Muscle of leg (tissue), 11 donors: ENCODE data around the gene OR51B5. TPM values are rescaled to one million over a fixed set of nuclear protein-coding genes. Genes with fewer than 3 reads are reported as not detected.
"Not testable (repeated sequence)": the region's sequence is repeated elsewhere in the genome, so short reads cannot be mapped to it uniquely, and the experiment has no call there.

Experiments
- DNase-seq: peaks from one replicate; pipeline ENCODE4 v3.0.0; 2013
- H3K27ac ChIP-seq: one replicate; pipeline ENCODE4 v1.5.1; 2013; ENCODE audit warnings: mild to moderate bottlenecking, low read length, control low read depth
- H3K27me3 ChIP-seq: one replicate; pipeline ENCODE4 v1.6.1; 2013; ENCODE audit warnings: low read length; ENCODE audit not compliant: control insufficient read depth, insufficient read depth
- H3K36me3 ChIP-seq: one replicate; pipeline ENCODE4 v1.6.1; 2013; ENCODE audit warnings: low read length; ENCODE audit not compliant: control insufficient read depth, insufficient read depth
- H3K4me1 ChIP-seq: one replicate; pipeline ENCODE4 v1.6.1; 2013; ENCODE audit warnings: low read length; ENCODE audit not compliant: control insufficient read depth, insufficient read depth
- H3K4me3 ChIP-seq: one replicate; pipeline ENCODE4 v1.5.1; 2013; ENCODE audit warnings: low read length, control low read depth
- H3K9me3 ChIP-seq: replicated peaks from 2 replicates; pipeline ENCODE4 v1.6.1; 2013; ENCODE audit warnings: low read depth, low read length; ENCODE audit not compliant: control insufficient read depth
- WGBS: methylation state at CpG from one replicate; pipeline ENCODE4 v1.1.5; 2013; ENCODE audit warnings: missing lambda C conversion rate; ENCODE audit not compliant: insufficient coverage; 5-methylcytosine and 5-hydroxymethylcytosine counted together
- polyA plus RNA-seq, 8 donors: library from polyadenylated mRNA; unstranded; fragments of 120-200 nt; gene quantifications; one replicate each; pipeline versions ENCODE4 v1.2.1 to v1.2.3, GENCODE V29; 2013; ENCODE audit warnings: inconsistent platforms in 1 of 8, low replicate concordance in 1 of 8; ENCODE audit not compliant: insufficient read length in 8 of 8, insufficient read depth in 1 of 8
- total RNA-seq: library from RNA; stranded (reverse); fragments of 120-200 nt; gene quantifications from one replicate; pipeline ENCODE4 v1.2.4, GENCODE V29; 2013

The OR51B5 gene
- total and polyA plus RNA-seq, 9 donors = 0.20 to 0.31 (median 0.27) TPM; not detected in 5

GRCh38 chr11:5301846-5302245, 41.5 kb downstream of the OR51B5 start, which contains the start of gene OR51B4:
Gene OR51B4, minus strand, starts transcription at chr11:5301946. Its CDS starts 0 bp downstream, at chr11:5301946.
- Histone ChIP-seq H3K9me3 (no peaks in the 10 kb centered on the region), H3K27me3 (no peaks in the 10 kb centered on the region), H3K36me3 (no peaks in the 10 kb centered on the region), H3K4me3 (no peak within 1 kb of the TSS), H3K27ac (no peak within 1 kb of the TSS), H3K4me1 (no peaks in the 10 kb centered on the region)
- no peak for DNase-seq
- WGBS = 100% methylated on average over 1 of the region's 2 CpGs

DNA sequence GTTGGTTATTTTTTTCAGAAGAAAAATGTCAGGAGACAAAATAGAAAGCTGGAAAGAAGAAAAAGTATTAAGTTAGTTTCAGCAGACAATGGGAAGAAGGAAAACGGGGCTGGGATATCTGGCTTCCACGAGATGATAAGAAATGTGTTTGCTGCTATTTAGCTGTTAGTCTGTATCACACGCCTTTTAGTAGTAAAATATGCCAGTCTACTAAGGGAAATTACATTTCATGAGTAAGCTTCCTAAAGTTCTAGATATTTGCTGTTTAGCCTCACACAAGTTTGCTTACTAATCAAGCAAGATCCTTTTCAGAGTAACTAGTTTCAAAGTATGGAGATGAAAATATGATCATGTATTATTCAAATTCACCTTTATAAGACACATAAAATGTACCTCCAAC, 43.1 kb downstream of the OR51B5 start:
- WGBS = 83% methylated on average over 2 of the region's 3 CpGs

DNA sequence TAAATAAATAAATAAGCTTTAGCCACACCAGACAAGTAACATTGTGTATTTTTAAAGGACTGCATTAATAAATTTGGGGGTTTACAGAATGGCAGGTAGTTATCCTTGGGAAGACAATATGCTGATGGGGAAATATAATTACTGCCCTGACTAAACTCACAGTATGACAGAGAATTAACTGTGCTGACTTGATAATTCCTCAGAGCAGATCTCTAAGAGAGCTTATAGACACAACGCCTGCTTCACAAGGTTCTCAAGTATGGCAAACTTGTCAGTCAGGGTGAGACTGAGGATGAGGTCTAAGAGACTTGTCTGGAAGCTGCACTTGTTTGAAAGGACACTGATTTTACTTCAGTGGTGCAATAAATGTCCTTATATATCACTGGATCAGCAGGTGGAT, 44.9 kb downstream of the OR51B5 start:
- Histone ChIP-seq H3K27ac (no peak overlapping the region), H3K4me1 (no peaks in the 10 kb centered on the region), H3K4me3 (no peak overlapping the region), H3K36me3 (no peaks in the 10 kb centered on the region), H3K9me3 (no peaks in the 10 kb centered on the region), H3K27me3 (no peaks in the 10 kb centered on the region)
- 100% methylated on average over 1 of the region's 1 CpG for WGBS
- no peak for DNase-seq

More for the DNA sequence above, 43.1 kb downstream of the OR51B5 start:
- H3K27ac ChIP-seq = no peak overlapping the region
- H3K27me3 ChIP-seq = no peaks in the 10 kb centered on the region
- no peak overlapping the region for H3K4me3 ChIP-seq
- no peaks in the 10 kb centered on the region for H3K4me1 ChIP-seq
- DNase-seq = no peak
- no peaks in the 10 kb centered on the region for H3K36me3 ChIP-seq
- H3K9me3 ChIP-seq = no peaks in the 10 kb centered on the region

DNA sequence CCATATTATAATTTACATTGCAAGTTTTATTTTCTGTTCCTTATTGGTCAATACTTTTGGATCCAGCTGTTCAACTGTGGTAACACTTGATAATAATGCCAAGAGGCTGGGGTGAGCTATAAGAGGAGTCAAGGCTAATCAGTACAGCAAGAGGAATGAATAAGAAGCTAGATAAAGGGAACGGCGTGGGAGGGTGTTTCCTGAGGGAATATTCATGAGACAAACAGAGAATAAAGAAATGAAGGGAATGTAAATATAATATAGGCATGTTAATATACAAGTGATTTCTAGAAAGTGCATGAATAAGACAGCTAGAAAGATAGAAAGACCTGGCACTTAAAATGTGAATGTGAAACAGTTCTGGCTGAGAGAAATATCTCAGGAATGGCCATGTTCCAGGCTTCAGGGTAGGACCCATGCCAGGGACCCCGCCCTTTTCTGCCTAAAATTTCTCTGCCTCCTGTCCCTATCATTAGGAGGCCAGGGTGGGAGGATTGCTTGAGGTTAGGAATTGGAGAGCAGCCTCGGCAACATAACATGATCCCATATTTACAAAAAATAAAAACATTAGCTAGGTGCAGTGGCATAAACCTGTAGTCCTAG, 45.5 kb downstream of the OR51B5 start:
- H3K27ac ChIP-seq = no peak overlapping the region
- H3K9me3 ChIP-seq = no peaks in the 10 kb centered on the region
- no peak for DNase-seq
- no peaks in the 10 kb centered on the region for H3K36me3 ChIP-seq
- 73% methylated on average over 2 of the region's 4 CpGs for WGBS
- H3K27me3 ChIP-seq = no peaks in the 10 kb centered on the region
- H3K4me1 ChIP-seq = no peaks in the 10 kb centered on the region
- H3K4me3 ChIP-seq = no peak overlapping the region

GRCh38 chr11:5294342-5294995, 48.9 kb downstream of the OR51B5 start:
- H3K4me3 ChIP-seq, H3K27me3 ChIP-seq, H3K9me3 ChIP-seq, H3K4me1 ChIP-seq, H3K27ac ChIP-seq, H3K36me3 ChIP-seq, DNase-seq: not testable (repeated sequence)
- WGBS = 95% methylated on average over 35 of the region's 41 CpGs

DNA sequence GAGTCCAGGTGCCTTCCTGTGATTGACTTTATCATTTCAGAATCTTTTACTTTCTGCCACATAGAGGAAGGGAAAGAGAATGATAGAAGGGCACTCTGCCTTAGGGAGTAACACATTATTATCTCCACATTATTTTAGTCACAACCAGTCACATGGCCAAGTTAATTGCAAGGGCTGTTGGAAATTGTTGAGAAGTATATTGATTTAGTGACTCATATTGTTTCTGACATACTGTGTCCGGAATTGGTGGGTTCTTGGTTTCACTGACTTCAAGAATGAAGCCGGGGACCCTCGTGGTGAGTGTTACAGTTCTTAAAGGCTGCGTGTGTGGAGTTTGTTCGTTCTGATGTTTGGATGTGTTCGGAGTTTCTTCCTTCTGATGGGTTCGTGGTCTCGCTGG, 50.3 kb downstream of the OR51B5 start:
- Histone ChIP-seq H3K4me1 (no peaks in the 10 kb centered on the region), H3K27me3 (no peaks in the 10 kb centered on the region), H3K27ac (no peak overlapping the region), H3K4me3 (no peak overlapping the region), H3K36me3 (no peaks in the 10 kb centered on the region), H3K9me3 (no peaks in the 10 kb centered on the region)
- 90% methylated on average over 6 of the region's 8 CpGs for WGBS
- DNase-seq = no peak

Other genes starting within 250 kb of the OR51B5 start
- gene OR52A5, start 205.2 kb downstream of the OR51B5 start, total RNA-seq = not detected
- gene OR52A5, start 205.2 kb downstream of the OR51B5 start, polyA plus RNA-seq = not detected
- not detected for gene OR52A1, start 188.8 kb downstream of the OR51B5 start, total RNA-seq
- gene OR52A1, start 188.8 kb downstream of the OR51B5 start, polyA plus RNA-seq = under 1 TPM in 6 of 8 donors, not detected in 2; 0.01 to 0.03 (median 0.01) TPM
- gene OR51V1, start 142.8 kb downstream of the OR51B5 start, total RNA-seq = not detected
- gene OR51V1, start 142.8 kb downstream of the OR51B5 start, polyA plus RNA-seq = not detected
- 755 TPM for gene HBB, start 116.5 kb downstream of the OR51B5 start, total RNA-seq
- 100 to 1,000 TPM; 217 to 965 (median 589) TPM for gene HBB, start 116.5 kb downstream of the OR51B5 start, polyA plus RNA-seq
- gene HBD, start 109.0 kb downstream of the OR51B5 start, total RNA-seq = not detected
- gene HBD, start 109.0 kb downstream of the OR51B5 start, polyA plus RNA-seq = 1 to 10 TPM in 1 of 8 donors, under 1 TPM in 5, not detected in 2; 0.39 to 1.0 (median 0.58) TPM
- gene HBG1, start 93.7 kb downstream of the OR51B5 start, total RNA-seq = 1,078 TPM
- 1,000 to 10,000 TPM in 2 of 8 donors, 10 to 100 TPM in 6; 12.5 to 3,398 (median 25.4) TPM for gene HBG1, start 93.7 kb downstream of the OR51B5 start, polyA plus RNA-seq
- 9,238 TPM for gene HBG2, start 88.7 kb downstream of the OR51B5 start, total RNA-seq
- over 10,000 TPM in 1 of 8 donors, 1,000 to 10,000 TPM in 7; 2,843 to 13,943 (median 6,695) TPM for gene HBG2, start 88.7 kb downstream of the OR51B5 start, polyA plus RNA-seq
- gene HBE1, start 73.6 kb downstream of the OR51B5 start, total RNA-seq = 10.3 TPM
- 10 to 100 TPM in 7 of 8 donors, 1 to 10 TPM in 1; 6.7 to 64.8 (median 19.8) TPM for gene HBE1, start 73.6 kb downstream of the OR51B5 start, polyA plus RNA-seq
- gene OR51B4, start 41.6 kb downstream of the OR51B5 start, total RNA-seq = 0.09 TPM
- under 1 TPM in 2 of 8 donors, not detected in 6; 0.13 to 0.18 TPM for gene OR51B4, start 41.6 kb downstream of the OR51B5 start, polyA plus RNA-seq
- 0.09 TPM for gene OR51B2, start 19.2 kb downstream of the OR51B5 start, total RNA-seq
- not detected for gene OR51B2, start 19.2 kb downstream of the OR51B5 start, polyA plus RNA-seq
- gene OR51B6, start 8.0 kb upstream of the OR51B5 start, total RNA-seq = not detected
- gene OR51B6, start 8.0 kb upstream of the OR51B5 start, polyA plus RNA-seq = not detected
- gene OR51M1, start 40.3 kb upstream of the OR51B5 start, total RNA-seq = not detected
- gene OR51M1, start 40.3 kb upstream of the OR51B5 start, polyA plus RNA-seq = not detected
- gene OR51Q1, start 78.6 kb upstream of the OR51B5 start, total RNA-seq = not detected
- not detected for gene OR51Q1, start 78.6 kb upstream of the OR51B5 start, polyA plus RNA-seq
- not detected for gene OR51I1, start 98.0 kb upstream of the OR51B5 start, total RNA-seq
- gene OR51I1, start 98.0 kb upstream of the OR51B5 start, polyA plus RNA-seq = not detected
- not detected for gene OR51I2, start 105.8 kb upstream of the OR51B5 start, total RNA-seq
- gene OR51I2, start 105.8 kb upstream of the OR51B5 start, polyA plus RNA-seq = not detected
- not detected for gene OR52D1, start 145.2 kb upstream of the OR51B5 start, total RNA-seq
- not detected for gene OR52D1, start 145.2 kb upstream of the OR51B5 start, polyA plus RNA-seq
- 0.13 TPM for gene UBQLN3, start 166.4 kb upstream of the OR51B5 start, total RNA-seq
- not detected for gene UBQLN3, start 166.4 kb upstream of the OR51B5 start, polyA plus RNA-seq
- 0.18 TPM for gene UBQLNL, start 173.2 kb upstream of the OR51B5 start, total RNA-seq
- under 1 TPM; 0.11 to 0.38 (median 0.23) TPM for gene UBQLNL, start 173.2 kb upstream of the OR51B5 start, polyA plus RNA-seq
- gene OR52H1, start 205.0 kb upstream of the OR51B5 start, total RNA-seq = 0.22 TPM
- not detected for gene OR52H1, start 205.0 kb upstream of the OR51B5 start, polyA plus RNA-seq
- gene OR52B6, start 237.4 kb upstream of the OR51B5 start, total RNA-seq = not detected
- not detected for gene OR52B6, start 237.4 kb upstream of the OR51B5 start, polyA plus RNA-seq